Hepatocyte (in vitro differentiated cells): Measurements from ENCODE around the gene UHRF1. TPM values are rescaled to one million over a fixed set of nuclear protein-coding genes. Genes with fewer than 3 reads are reported as not detected.
"Not testable (repeated sequence)": the region's sequence is repeated elsewhere in the genome, so short reads cannot be mapped to it uniquely, and the experiment has no call there.

Experiments
- DNase-seq: peaks from one replicate; pipeline ENCODE4 v3.0.0-alpha.2; 2016; ENCODE audit warnings: low spot score
- H2AFZ ChIP-seq: fragments of 200-600 bp; sonication (generic); 2 replicates; pipeline ENCODE4 v1.6.0; 2016; ENCODE audit warnings: antibody characterized with exemption, mild to moderate bottlenecking
- H3K27ac ChIP-seq: fragments of 200-600 bp; sonication (generic); 2 replicates; pipeline ENCODE4 v1.5.1; 2016; ENCODE audit warnings: mild to moderate bottlenecking
- H3K27me3 ChIP-seq: fragments of 200-600 bp; sonication (generic); 2 replicates; pipeline ENCODE4 v1.6.1; 2016
- H3K36me3 ChIP-seq: fragments of 200-600 bp; sonication (generic); replicated peaks from 2 replicates; pipeline ENCODE4 v1.5.1; 2016; ENCODE audit warnings: low read depth; ENCODE audit not compliant: insufficient read depth
- H3K4me1 ChIP-seq: fragments of 200-600 bp; sonication (generic); 2 replicates; pipeline ENCODE4 v1.5.1; 2016; ENCODE audit warnings: mild to moderate bottlenecking, moderate library complexity; ENCODE audit not compliant: insufficient read depth
- H3K4me2 ChIP-seq: fragments of 200-600 bp; sonication (generic); 2 replicates; pipeline ENCODE4 v1.6.0; 2016
- H3K4me3 ChIP-seq: fragments of 200-600 bp; sonication (generic); 2 replicates; pipeline ENCODE4 v1.5.1; 2016; ENCODE audit warnings: mild to moderate bottlenecking
- H3K79me2 ChIP-seq: fragments of 200-600 bp; sonication (generic); 2 replicates; pipeline ENCODE4 v1.6.0; 2017; ENCODE audit warnings: mild to moderate bottlenecking
- H3K9me2 ChIP-seq: fragments of 200-600 bp; sonication (generic); replicated peaks from 2 replicates; pipeline ENCODE4 v1.6.0; 2017; ENCODE audit warnings: mild to moderate bottlenecking; ENCODE audit not compliant: insufficient read depth
- H3K9me3 ChIP-seq: fragments of 200-600 bp; sonication (generic); 2 replicates; pipeline ENCODE4 v1.5.1; 2016; ENCODE audit warnings: low read depth, mild to moderate bottlenecking
- H4K20me1 ChIP-seq: fragments of 200-600 bp; sonication (generic); 2 replicates; pipeline ENCODE4 v1.6.0; 2016; ENCODE audit warnings: mild to moderate bottlenecking; ENCODE audit not compliant: insufficient read depth, poor library complexity, severe bottlenecking
- CTCF ChIP-seq: fragments of 200-600 bp; sonication (generic); IDR thresholded peaks from 2 replicates; pipeline ENCODE4 v1.5.1; 2016; ENCODE audit warnings: antibody characterized with exemption, mild to moderate bottlenecking; ENCODE audit not compliant: poor library complexity
- EZH2 ChIP-seq: fragments of 200-600 bp; sonication (generic); IDR thresholded peaks from 2 replicates; pipeline ENCODE4 v1.6.1; 2016; ENCODE audit warnings: antibody characterized with exemption, mild to moderate bottlenecking, borderline replicate concordance
- EZH2phosphoT487 ChIP-seq: fragments of 200-600 bp; sonication (generic); IDR thresholded peaks from one replicate; pipeline ENCODE4 v1.6.1; 2018; ENCODE audit warnings: antibody characterized with exemption, mild to moderate bottlenecking, low read depth, moderate library complexity; ENCODE audit not compliant: unreplicated experiment, severe bottlenecking
- WGBS: methylation state at CpG from one replicate; pipeline ENCODE4 v1.1.6; 2016; ENCODE audit warnings: low lambda C conversion rate; ENCODE audit errors: missing lambda C conversion rate; 5-methylcytosine and 5-hydroxymethylcytosine counted together
- polyA plus RNA-seq: library from polyadenylated mRNA; unstranded; fragments of >200 nt; fragmentation: Nextera tagmentation; extraction: Ambion mirVana; gene quantifications from 2 replicates; pipeline ENCODE4 v1.2.1, GENCODE V29; 2016
- total RNA-seq: library from RNA; depleted of rRNA; stranded (reverse); fragments of >200 nt; gene quantifications from 2 replicates; pipeline ENCODE4 v1.2.3, GENCODE V29; 2014

UHRF1 gene
- total and polyA plus RNA-seq, 2 experiments from 2014 or later: 9.9 to 11.5 TPM

- no peaks in the 10 kb centered on the region for H3K9me2 ChIP-seq
- H3K79me2 ChIP-seq: peaks cover 82% of the 10 kb centered on the region
- no peak overlapping the region for H3K4me3 ChIP-seq
- no peaks in the 10 kb centered on the region for H3K27me3 ChIP-seq
- DNase-seq: no peak
- H3K4me2 ChIP-seq: peak overlapping the region; percentile 100
- 75% methylated on average over 12 of the region's 12 CpGs for WGBS
- TF ChIP-seq CTCF: no peak
- no peak for TF ChIP-seq EZH2phosphoT487
- TF ChIP-seq EZH2: no peak
- H3K9me3 ChIP-seq: no peaks in the 10 kb centered on the region
- H4K20me1 ChIP-seq: peaks cover 68% of the 10 kb centered on the region
- H3K27ac ChIP-seq: peak overlapping the region; percentile 32
- H3K4me1 ChIP-seq: peaks cover 31% of the 10 kb centered on the region
- no peak overlapping the region for H2AFZ ChIP-seq
- no peaks in the 10 kb centered on the region for H3K36me3 ChIP-seq
Observed at GRCh38 chr19:4972509-4973230, 63.4 kb downstream of the UHRF1 start.

- DNase-seq: no peak
- H3K9me3 ChIP-seq: no peaks in the 10 kb centered on the region
- no peak overlapping the region for H3K4me2 ChIP-seq
- H3K27me3 ChIP-seq: no peaks in the 10 kb centered on the region
- no peaks in the 10 kb centered on the region for H3K9me2 ChIP-seq
- 87% methylated on average over 14 of the region's 14 CpGs for WGBS
- no peak for TF ChIP-seq CTCF
- no peak for TF ChIP-seq EZH2
- TF ChIP-seq EZH2phosphoT487: no peak
- H2AFZ ChIP-seq: no peak overlapping the region
- H3K36me3 ChIP-seq: no peaks in the 10 kb centered on the region
- no peak overlapping the region for H3K27ac ChIP-seq
- H3K79me2 ChIP-seq: peaks cover 99% of the 10 kb centered on the region
- peaks cover 85% of the 10 kb centered on the region for H4K20me1 ChIP-seq
- H3K4me1 ChIP-seq: peaks cover 29% of the 10 kb centered on the region
- no peak overlapping the region for H3K4me3 ChIP-seq
Observed at GRCh38 chr19:4974880-4975469, 65.7 kb downstream of the UHRF1 start.

- peaks cover 29% of the 10 kb centered on the region for H3K4me1 ChIP-seq
- not testable (repeated sequence) for H3K4me3 ChIP-seq, H3K4me2 ChIP-seq, H3K27me3 ChIP-seq, H2AFZ ChIP-seq, DNase-seq, H3K9me2 ChIP-seq, H3K9me3 ChIP-seq, H3K36me3 ChIP-seq
- H4K20me1 ChIP-seq: peaks cover 84% of the 10 kb centered on the region
- WGBS: 96% methylated on average over 12 of the region's 13 CpGs
- H3K27ac ChIP-seq: peak overlapping the region; percentile 61
- peaks cover 100% of the 10 kb centered on the region for H3K79me2 ChIP-seq
Observed at GRCh38 chr19:4975601-4976000, 66.3 kb downstream of the UHRF1 start.

- TF ChIP-seq CTCF (peak; percentile 46), EZH2phosphoT487 (no peak)
- Histone ChIP-seq H2AFZ (no peak overlapping the region), H3K27me3 (no peaks in the 10 kb centered on the region), H3K4me1 (peaks cover 19% of the 10 kb centered on the region), H4K20me1 (peaks cover 84% of the 10 kb centered on the region), H3K4me2 (peak overlapping the region; percentile 3), H3K36me3 (no peaks in the 10 kb centered on the region), H3K9me2 (no peaks in the 10 kb centered on the region), H3K9me3 (no peaks in the 10 kb centered on the region), H3K4me3 (no peak overlapping the region), H3K79me2 (peaks cover 100% of the 10 kb centered on the region), H3K27ac (peak overlapping the region; percentile 61)
- peak; percentile 75 for DNase-seq
- 70% methylated on average over 33 of the region's 33 CpGs for WGBS
Observed at GRCh38 chr19:4976401-4977298, 67.3 kb downstream of the UHRF1 start.
